Thyroid gland (tissue), 4 donors: ENCODE measurements around the gene CTTNBP2NL. TPM values are rescaled to one million over a fixed set of nuclear protein-coding genes. Genes with fewer than 3 reads are reported as not detected.

Experiments
- DNase-seq, 2 donors: peaks; one replicate each; pipeline ENCODE4 v3.0.0-alpha.2; 2019
- H3K27ac ChIP-seq, 3 donors: fragments of 200-600 bp; sonication (generic); 1 replicate in 2 of 3; 2 replicates in 1 of 3; pipeline ENCODE4 v1.5.1; 2016 to 2019; ENCODE audit warnings: mild to moderate bottlenecking in 1 of 3, moderate library complexity in 1 of 3
- H3K27me3 ChIP-seq: fragments of 200-600 bp; sonication (generic); one replicate; pipeline ENCODE4 v1.5.1; 2019
- H3K36me3 ChIP-seq, 2 donors: fragments of 200-600 bp; sonication (generic); one replicate each; pipeline ENCODE4 v1.5.1; 2016 to 2019
- H3K4me1 ChIP-seq, 2 donors: fragments of 200-600 bp; sonication (generic); one replicate each; pipeline ENCODE4 v1.5.1; 2017 to 2019
- H3K4me3 ChIP-seq, 3 donors: fragments of 200-600 bp; sonication (generic); replicated peaks in 1 of 3; 1 replicate in 2 of 3; 2 replicates in 1 of 3; pipeline ENCODE4 v1.5.1; 2016; ENCODE audit warnings: mild to moderate bottlenecking in 1 of 3
- H3K9me3 ChIP-seq: fragments of 200-600 bp; sonication (generic); one replicate; pipeline ENCODE4 v1.5.1; 2017
- POLR2A ChIP-seq, 2 donors: fragments of 450-650 bp; IDR thresholded peaks; one replicate each; pipeline ENCODE4 v1.6.1; 2017; ENCODE audit warnings: antibody characterized with exemption in 2 of 2, mild to moderate bottlenecking in 2 of 2, moderate library complexity in 1 of 2
- WGBS, 2 donors: methylation state at CpG; one replicate each; pipeline ENCODE4 v1.1.5; 2017; 5-methylcytosine and 5-hydroxymethylcytosine counted together
- intact Hi-C: fragments of 100-400 bp; cut with DNase I; formaldehyde crosslinking; loops from one replicate; pipeline ENCODE4 v1.15.1; 2023
- total RNA-seq, 4 donors: library from RNA; depleted of rRNA; stranded (reverse); fragments of >200 nt; gene quantifications; one replicate each; pipeline ENCODE4 v1.2.3, GENCODE V29; 2016
- TF ChIP-seq, protein P1 (sequence below), 6 experiments: fragments of 200-600 bp in 3 of 6; fragments of 450-650 bp in 3 of 6; sonication (generic) in 3 of 6; IDR thresholded peaks; one replicate each; pipeline ENCODE4 v1.5.1; 2016 to 2019; ENCODE audit warnings: antibody characterized with exemption in 6 of 6, mild to moderate bottlenecking in 2 of 6, inconsistent platforms in 1 of 6, moderate library complexity in 1 of 6

CTTNBP2NL gene
- total RNA-seq, 4 donors from 2014 or later: 11.8 to 20.7 (median 19.2) TPM

- H3K9me3 ChIP-seq: no peaks in the 10 kb centered on the region
- no peak overlapping the region for H3K4me3 ChIP-seq
- TF ChIP-seq POLR2A (IDR thresholded peaks at IDR 0.05): no peak
- TF ChIP-seq, protein P1, sequence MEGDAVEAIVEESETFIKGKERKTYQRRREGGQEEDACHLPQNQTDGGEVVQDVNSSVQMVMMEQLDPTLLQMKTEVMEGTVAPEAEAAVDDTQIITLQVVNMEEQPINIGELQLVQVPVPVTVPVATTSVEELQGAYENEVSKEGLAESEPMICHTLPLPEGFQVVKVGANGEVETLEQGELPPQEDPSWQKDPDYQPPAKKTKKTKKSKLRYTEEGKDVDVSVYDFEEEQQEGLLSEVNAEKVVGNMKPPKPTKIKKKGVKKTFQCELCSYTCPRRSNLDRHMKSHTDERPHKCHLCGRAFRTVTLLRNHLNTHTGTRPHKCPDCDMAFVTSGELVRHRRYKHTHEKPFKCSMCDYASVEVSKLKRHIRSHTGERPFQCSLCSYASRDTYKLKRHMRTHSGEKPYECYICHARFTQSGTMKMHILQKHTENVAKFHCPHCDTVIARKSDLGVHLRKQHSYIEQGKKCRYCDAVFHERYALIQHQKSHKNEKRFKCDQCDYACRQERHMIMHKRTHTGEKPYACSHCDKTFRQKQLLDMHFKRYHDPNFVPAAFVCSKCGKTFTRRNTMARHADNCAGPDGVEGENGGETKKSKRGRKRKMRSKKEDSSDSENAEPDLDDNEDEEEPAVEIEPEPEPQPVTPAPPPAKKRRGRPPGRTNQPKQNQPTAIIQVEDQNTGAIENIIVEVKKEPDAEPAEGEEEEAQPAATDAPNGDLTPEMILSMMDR (IDR thresholded peaks at IDR 0.05): no peak
- 93 to 95% methylated on average over 10 to 12 of the region's 14 CpGs for WGBS, 2 donors
- H3K27ac ChIP-seq: no peak overlapping the region
- no peaks in the 10 kb centered on the region for H3K27me3 ChIP-seq
- no peaks in the 10 kb centered on the region for H3K36me3 ChIP-seq
- DNase-seq: no peak
- peaks cover 0 to 3% of the 10 kb centered on the region in 2 donors for H3K4me1 ChIP-seq
- intact Hi-C loops: no loop called here
These were observed 9.8 kb upstream of the CTTNBP2NL start for GRCh38 chr1:112386024-112386723.

DNA sequence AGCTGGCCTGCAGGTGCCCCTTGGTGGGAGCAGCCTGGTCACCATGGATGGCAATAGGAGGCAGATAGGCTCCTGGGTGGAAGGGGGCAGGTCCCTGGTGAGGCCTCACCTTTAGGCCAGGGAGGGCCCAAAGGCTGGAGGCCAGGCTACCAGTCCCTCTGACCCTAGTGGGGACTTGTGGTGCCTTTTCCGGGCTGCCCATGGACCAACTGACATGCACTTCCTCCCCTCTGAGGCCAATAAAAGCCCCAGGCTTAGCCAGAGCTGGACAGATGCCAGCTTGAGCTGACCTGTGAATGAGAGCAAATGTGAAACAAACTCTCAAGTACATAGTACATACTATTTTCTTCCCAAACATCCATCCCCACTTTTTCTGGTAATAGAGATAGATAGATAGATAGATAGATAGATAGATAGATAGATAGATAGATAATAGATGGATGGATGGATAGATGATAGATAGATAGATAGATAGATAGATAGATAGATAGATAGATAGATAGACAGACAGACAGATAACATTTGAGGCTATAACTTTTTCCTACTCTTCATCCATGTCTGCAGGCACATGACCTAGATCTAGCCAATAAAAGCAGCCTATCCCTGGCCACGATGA lies 9.2 kb upstream of the CTTNBP2NL start:
- Histone ChIP-seq H3K9me3 (no peaks in the 10 kb centered on the region), H3K36me3 (no peaks in the 10 kb centered on the region), H3K27me3 (no peaks in the 10 kb centered on the region), H3K27ac (no peak overlapping the region), H3K4me1 (peaks cover 0 to 5% of the 10 kb centered on the region in 2 donors), H3K4me3 (no peak overlapping the region)
- no peak for DNase-seq
- intact Hi-C loops: no loop called here
- TF ChIP-seq, protein P1 (IDR thresholded peaks at IDR 0.05): no peak
- no peak for TF ChIP-seq POLR2A (IDR thresholded peaks at IDR 0.05)
- WGBS, 2 donors: 47 to 70% methylated on average over 2 of the region's 2 CpGs

- Histone ChIP-seq H3K27me3 (no peaks in the 10 kb centered on the region), H3K9me3 (no peaks in the 10 kb centered on the region), H3K4me3 (no peak overlapping the region), H3K36me3 (no peaks in the 10 kb centered on the region), H3K27ac (no peak overlapping the region), H3K4me1 (peaks cover 0 to 5% of the 10 kb centered on the region in 2 donors)
- WGBS, 2 donors: 77 to 84% methylated on average over 3 of the region's 3 CpGs
- intact Hi-C loops: no loop called here
- no peak for DNase-seq
- TF ChIP-seq, protein P1 (IDR thresholded peaks at IDR 0.05): no peak
- TF ChIP-seq POLR2A (IDR thresholded peaks at IDR 0.05): no peak
These were observed 8.2 kb upstream of the CTTNBP2NL start for GRCh38 chr1:112387807-112388206.

DNA sequence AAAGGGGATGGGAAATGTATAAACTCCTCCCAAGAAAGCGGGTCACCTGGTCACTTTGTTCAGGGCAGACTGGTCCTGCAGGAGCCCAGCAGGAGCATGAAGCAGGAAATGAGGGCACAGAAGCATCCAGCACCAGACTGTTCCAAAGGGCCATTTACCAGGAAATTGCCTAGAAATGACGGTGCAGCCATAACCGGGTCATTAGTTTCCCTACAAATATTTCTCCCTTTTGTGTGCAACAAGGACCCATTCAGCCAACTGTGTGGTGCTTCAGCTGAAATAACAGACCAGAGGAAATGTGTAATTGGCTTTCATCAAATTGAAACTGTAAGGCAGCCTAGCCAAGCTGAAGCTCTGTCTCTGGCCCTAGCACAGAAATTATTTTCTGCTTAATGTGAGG lies 7.6 kb upstream of the CTTNBP2NL start:
- intact Hi-C loops: no loop called here

More for the DNA sequence above, 7.6 kb upstream of the CTTNBP2NL start:
- Histone ChIP-seq H3K9me3 (no peaks in the 10 kb centered on the region), H3K4me1 (peaks cover 0 to 7% of the 10 kb centered on the region in 2 donors), H3K27me3 (no peaks in the 10 kb centered on the region), H3K27ac (peak overlapping the region in 2 of 3 donors; percentile 10 to 20), H3K36me3 (no peaks in the 10 kb centered on the region), H3K4me3 (no peak overlapping the region)
- no peak for DNase-seq
- 18 to 21% methylated on average over 3 of the region's 3 CpGs for WGBS, 2 donors
- TF ChIP-seq, protein P1 (IDR thresholded peaks at IDR 0.05): no peak
- no peak for TF ChIP-seq POLR2A (IDR thresholded peaks at IDR 0.05)
